GM19035 (cell line): Measurements from ENCODE around the gene LILRB1.
"Not testable (repeated sequence)": the region's sequence is repeated elsewhere in the genome, so short reads cannot be mapped to it uniquely, and the experiment has no call there.

Experiments
- ATAC-seq: cut with Tn5 transposase; IDR thresholded peaks from one replicate; pipeline ENCODE4 v1.9.1; 2021; ENCODE audit not compliant: unreplicated experiment

LILRB1 gene

GRCh38 chr19:54624934-54625730, 5.2 kb upstream of the LILRB1 start:
- ATAC-seq = not testable (repeated sequence)

GRCh38 chr19:54626757-54627156, 3.5 kb upstream of the LILRB1 start:
- ATAC-seq = no peak

GRCh38 chr19:54627912-54628311, 2.4 kb upstream of the LILRB1 start:
- not testable (repeated sequence) for ATAC-seq

GRCh38 chr19:54630782-54631181, 498 bp downstream of the LILRB1 start:
- ATAC-seq = no peak

DNA sequence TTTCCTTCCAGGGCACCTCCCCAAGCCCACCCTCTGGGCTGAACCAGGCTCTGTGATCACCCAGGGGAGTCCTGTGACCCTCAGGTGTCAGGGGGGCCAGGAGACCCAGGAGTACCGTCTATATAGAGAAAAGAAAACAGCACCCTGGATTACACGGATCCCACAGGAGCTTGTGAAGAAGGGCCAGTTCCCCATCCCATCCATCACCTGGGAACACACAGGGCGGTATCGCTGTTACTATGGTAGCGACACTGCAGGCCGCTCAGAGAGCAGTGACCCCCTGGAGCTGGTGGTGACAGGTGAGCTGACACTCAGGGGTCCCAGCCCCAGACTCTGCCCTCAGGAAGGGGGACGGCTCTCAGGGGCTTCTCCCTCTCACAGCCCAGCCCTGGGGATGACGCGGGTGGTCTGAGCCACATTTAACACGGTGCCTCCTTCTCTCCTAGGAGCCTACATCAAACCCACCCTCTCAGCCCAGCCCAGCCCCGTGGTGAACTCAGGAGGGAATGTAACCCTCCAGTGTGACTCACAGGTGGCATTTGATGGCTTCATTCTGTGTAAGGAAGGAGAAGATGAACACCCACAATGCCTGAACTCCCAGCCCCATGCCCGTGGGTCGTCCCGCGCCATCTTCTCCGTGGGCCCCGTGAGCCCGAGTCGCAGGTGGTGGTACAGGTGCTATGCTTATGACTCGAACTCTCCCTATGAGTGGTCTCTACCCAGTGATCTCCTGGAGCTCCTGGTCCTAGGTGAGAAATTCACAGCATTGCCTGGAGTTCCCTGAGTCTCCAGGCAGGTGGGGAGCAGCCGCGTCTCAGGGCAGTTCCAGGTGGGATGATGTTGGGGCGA, 1.4 kb downstream of the LILRB1 start:
- not testable (repeated sequence) for ATAC-seq

DNA sequence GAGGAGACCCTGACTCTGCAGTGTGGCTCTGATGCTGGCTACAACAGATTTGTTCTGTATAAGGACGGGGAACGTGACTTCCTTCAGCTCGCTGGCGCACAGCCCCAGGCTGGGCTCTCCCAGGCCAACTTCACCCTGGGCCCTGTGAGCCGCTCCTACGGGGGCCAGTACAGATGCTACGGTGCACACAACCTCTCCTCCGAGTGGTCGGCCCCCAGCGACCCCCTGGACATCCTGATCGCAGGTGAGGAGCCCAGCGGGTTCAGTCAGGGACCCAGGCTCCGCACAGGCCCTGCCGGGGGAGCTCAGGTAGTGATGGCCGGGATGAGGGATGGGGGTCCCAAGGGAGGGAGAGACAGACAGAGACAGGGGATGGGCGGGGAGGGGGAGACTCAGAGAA, 2.2 kb downstream of the LILRB1 start:
- ATAC-seq = not testable (repeated sequence)

DNA sequence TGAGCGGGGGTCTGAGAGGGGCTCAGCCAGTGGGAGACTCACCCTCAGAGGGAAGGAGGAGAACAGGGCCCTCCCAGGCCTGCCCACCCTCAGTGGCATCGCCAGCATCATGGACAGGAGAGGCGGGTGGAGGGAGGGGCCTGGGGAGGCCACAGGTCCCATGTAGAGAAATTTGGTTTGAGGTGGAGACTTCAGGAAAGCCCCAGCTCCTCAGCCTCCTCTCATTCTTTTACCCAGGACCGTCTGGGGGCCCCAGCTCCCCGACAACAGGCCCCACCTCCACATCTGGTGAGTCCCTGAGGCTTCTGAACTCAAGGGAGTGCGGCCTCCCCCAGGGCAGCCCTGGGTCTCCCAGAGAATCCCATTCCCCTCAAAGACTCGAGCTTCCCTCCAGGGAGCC, 3.1 kb downstream of the LILRB1 start:
- no peak for ATAC-seq

- not testable (repeated sequence) for ATAC-seq
Observed at GRCh38 chr19:54636081-54636480, 5.8 kb downstream of the LILRB1 start.

DNA sequence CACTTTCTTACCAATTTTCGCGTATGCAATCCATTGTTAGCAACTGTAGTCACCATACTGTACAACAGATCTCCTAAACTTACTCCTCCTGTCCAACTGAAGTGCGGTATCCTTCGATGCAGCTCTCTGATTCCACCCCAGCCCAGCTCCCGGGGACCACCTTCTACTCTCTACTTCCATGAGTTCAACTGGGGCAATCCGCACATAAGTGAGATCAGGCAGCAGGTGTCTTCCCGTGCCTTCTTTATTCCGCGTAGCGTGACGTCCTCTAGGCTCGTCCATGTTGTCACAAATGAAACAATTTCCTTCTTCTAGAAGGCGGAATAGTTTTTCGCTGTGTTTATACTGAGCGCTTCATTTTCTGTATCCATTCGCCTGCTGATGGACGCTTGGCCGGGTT, 8.4 kb downstream of the LILRB1 start:
- ATAC-seq = no peak

DNA sequence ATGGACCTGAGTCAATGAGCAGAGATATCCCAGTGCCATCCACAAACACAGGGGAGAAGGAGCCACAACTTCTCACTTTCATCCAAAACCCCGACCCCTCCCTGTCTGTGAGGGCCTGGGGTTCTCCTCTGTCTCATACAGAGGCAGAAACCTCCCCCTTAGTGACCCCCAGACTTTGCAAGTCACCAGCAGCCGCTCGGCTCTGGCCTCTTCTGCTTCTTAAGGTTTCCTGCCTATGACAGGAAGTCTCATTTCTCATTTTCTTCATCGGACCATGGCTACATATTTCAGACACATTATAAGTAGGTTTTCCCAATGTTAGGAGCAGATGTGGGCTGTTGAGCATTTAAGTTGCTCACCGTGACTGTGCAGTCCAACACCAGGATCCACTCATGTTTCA, 12.7 kb downstream of the LILRB1 start:
- ATAC-seq = not testable (repeated sequence)

DNA sequence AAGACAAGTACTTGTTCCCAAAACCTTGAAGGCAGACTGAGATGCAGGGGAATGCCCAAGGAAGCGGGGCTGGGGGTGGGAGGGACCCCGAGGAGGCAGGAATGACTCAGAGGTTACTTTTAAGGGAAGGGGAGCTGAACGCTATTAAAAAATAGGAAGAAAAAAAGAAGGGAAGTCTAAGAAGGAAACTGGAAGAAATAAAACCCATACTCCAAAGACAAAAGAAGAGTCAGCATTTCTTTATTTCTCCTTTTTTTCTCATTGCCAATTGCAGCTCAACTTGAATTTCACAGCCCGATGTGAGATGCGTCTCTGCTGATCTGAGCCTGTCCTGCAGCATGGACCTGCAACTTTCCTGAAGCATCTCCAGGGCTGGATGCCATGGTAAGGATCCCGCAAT, 13.3 kb downstream of the LILRB1 start:
- not testable (repeated sequence) for ATAC-seq

GRCh38 chr19:54644056-54644455, 13.8 kb downstream of the LILRB1 start:
- no peak for ATAC-seq

DNA sequence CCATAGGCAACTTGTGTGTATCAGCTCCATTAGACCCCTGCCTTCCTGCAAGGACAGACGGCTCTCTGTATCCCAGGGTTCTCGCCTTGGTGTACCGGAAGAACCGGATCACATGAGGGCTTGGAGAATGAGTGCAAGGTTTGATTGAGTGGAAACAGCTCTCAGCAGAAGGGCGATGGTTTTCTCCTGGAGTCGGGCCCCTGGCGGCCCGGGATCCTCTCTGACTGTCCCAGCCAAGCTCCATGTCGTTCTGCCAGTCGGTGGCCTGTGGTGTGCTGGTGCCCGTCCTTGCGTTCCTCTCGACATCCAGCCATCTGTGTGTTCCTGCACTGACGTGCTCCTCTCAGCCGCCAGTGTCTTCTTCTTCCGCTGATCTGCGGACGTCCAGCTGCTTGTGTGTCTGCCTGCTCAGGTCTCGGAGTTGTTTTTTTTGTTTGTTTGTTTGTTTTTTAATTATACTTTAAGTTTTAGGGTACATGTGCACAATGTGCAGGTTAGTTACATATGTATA, 16.1 kb downstream of the LILRB1 start:
- ATAC-seq = no peak

DNA sequence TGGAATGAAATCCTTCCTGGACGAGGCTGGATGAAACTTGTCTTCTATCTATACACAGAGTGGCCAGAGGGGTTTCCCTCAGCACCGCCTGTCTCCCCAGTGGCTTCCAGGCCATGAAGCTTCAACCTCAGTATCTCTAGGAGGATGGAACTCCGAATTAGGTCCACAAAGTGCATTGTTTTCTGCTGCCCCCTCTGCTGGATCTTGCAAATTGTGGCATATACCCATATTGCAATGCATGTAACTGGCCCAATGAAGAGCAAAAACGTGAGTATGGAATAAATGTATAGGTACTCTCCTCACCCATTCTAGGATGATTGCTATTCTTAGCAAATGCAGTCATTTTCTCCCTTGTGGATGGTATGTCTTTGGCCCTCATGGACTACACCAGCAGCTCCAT, 17.8 kb downstream of the LILRB1 start:
- ATAC-seq = no peak

GRCh38 chr19:54650108-54650655, 19.9 kb downstream of the LILRB1 start:
- no peak for ATAC-seq

DNA sequence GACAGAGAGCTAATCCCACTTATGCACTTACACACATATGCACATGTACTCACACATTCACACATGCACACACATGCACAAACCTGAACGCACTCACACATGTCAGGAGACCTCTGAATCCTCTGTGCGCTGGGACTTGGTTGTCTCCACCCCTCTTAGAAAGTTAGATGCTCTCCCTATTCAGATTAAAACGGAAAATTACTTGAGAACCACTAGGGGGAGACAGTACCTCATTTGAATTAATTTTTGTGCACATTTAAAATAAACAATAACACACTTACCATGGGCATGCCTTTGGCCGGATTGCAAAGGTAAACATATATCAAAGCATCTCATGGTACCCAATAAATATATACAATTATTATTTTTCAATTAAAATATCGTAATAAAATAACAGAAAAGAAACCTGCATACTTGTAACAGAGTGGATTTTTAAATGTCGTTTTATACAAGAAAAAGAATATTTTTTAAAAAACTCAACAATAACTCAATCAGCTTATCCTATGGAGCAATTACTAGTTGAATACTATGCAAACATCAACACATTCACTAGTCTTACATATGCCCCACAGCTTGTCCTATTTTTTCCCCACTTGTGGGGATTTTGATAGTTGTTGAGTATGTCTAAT, 23.0 kb downstream of the LILRB1 start:
- ATAC-seq = no peak

DNA sequence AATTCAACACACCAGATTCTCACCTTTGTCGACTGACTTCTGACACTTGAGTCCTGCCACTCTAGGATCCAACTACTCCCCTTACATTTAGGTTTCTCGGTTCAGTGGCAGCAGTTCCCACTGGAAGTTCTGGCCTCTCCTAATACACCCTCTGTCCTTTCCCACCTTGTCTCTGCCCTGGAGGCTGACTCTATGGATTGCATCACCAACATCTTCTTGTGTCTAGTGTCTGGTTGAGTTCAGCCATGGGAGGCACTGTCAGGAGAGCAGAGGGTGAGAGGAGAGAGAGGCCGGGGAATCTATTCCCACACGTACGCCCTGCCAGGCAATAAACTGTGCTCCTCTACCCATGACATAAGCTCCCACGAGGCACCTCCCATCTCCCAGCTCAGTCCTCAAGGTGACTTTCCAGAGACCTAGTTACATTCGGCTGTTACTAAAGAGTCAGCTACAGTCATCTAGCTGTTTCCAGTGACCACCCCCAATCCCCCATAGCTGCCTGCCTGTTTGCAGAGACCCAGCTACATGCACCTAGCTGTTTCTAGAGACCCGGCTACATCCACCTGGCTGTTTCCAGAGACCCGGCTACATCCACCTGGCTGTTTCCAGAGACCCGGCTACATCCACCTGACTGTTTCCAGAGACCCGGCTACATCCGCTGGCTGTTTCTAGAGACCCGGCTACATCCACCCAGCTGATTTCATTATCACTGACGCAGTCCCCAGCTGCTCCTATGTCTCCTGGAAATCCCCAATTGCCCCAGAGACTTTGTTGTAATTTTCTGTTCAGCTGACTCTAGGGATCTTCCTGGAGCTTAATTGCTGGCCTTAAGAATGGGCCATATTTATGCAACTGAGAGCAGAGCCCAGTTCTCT, 24.4 kb downstream of the LILRB1 start:
- no peak for ATAC-seq

DNA sequence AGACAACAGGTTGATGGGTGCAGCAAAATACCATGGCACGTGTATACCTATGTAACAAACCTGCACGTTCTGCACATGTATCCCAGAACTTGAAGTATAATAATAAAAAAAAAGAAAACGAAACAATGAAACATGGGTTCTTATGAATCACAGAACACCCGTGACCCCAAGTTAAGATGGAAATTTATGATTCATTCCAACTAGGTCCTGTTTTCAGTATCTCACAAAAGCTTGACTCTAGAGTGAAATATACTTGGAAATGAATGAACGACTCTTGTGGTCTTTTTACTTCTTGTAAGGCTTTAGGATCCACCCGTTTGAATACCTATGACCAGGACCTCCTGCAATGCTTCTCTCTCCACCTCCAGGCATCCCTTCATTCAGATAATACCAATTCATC, 29.0 kb downstream of the LILRB1 start:
- no peak for ATAC-seq

DNA sequence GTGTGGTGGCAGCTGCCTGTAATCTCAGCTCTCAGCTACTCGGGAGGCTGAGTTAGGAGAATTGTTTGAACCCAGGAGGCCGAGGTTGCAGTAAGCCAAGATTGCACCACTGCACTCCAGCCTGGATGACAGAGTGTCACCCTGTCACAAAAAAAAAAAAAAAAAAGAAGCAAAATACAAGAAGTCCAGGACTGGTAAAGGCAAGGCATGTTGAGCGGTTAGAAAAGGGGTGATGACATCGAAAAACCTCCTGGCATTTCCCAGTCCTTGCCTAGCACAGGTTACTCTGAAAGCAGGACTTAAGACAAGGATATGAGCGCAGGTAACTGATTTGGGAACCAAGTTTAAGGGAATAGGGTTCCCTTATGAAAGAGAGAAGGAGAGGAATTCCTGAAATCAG, 30.0 kb downstream of the LILRB1 start:
- no peak for ATAC-seq

- ATAC-seq = no peak
Observed at GRCh38 chr19:54660964-54661363, 30.7 kb downstream of the LILRB1 start.
